Aorta (tissue), 5 donors: Measurements from ENCODE around the gene GABRA6. TPM values are rescaled to one million over a fixed set of nuclear protein-coding genes. Genes with fewer than 3 reads are reported as not detected.

Source experiments
- ATAC-seq: fragments of 200-7000 bp; cut with Tn5 transposase; one replicate; pipeline ENCODE4 v1.9.1; 2022; ENCODE audit warnings: moderate library complexity; ENCODE audit not compliant: low FRiP score
- DNase-seq, 2 donors: peaks; one replicate each; pipeline ENCODE4 v3.0.0-alpha.2; 2020
- H3K27ac ChIP-seq, 2 donors: one replicate each; pipeline ENCODE4 v1.5.1; 2013; ENCODE audit warnings: low read length in 2 of 2, mild to moderate bottlenecking in 2 of 2, moderate library complexity in 2 of 2, control low read depth in 1 of 2, inconsistent platforms in 1 of 2, low read depth in 1 of 2
- H3K27me3 ChIP-seq, 2 donors: one replicate each; pipeline ENCODE4 v1.6.1; 2013; ENCODE audit warnings: control low read depth in 1 of 2, low read length in 1 of 2, mild to moderate bottlenecking in 1 of 2, moderate library complexity in 1 of 2; ENCODE audit not compliant: insufficient read depth in 2 of 2, control insufficient read depth in 1 of 2
- H3K36me3 ChIP-seq, 2 donors: one replicate each; pipeline ENCODE4 v1.6.1; 2013; ENCODE audit warnings: control low read depth in 1 of 2, low read length in 1 of 2, mild to moderate bottlenecking in 1 of 2; ENCODE audit not compliant: insufficient read depth in 2 of 2, control insufficient read depth in 1 of 2
- H3K4me1 ChIP-seq, 2 donors: one replicate each; pipeline ENCODE4 v1.6.1; 2013; ENCODE audit warnings: low read length in 2 of 2, control low read depth in 1 of 2, mild to moderate bottlenecking in 1 of 2, moderate library complexity in 1 of 2; ENCODE audit not compliant: insufficient read depth in 2 of 2, control insufficient read depth in 1 of 2
- H3K4me3 ChIP-seq, 2 donors: one replicate each; pipeline ENCODE4 v1.5.1; 2013; ENCODE audit warnings: low read length in 2 of 2, control low read depth in 1 of 2, mild to moderate bottlenecking in 1 of 2
- H3K9me3 ChIP-seq: one replicate; pipeline ENCODE4 v1.6.1; 2013; ENCODE audit warnings: mild to moderate bottlenecking, low read length; ENCODE audit not compliant: control insufficient read depth
- WGBS, 2 donors: extraction: QIAGEN DNeasy Blood & Tissue Kit; methylation state at CpG; one replicate each; pipeline ENCODE4 v1.1.7; 2013; 5-methylcytosine and 5-hydroxymethylcytosine counted together
- intact Hi-C, 2 donors: fragments of 100-400 bp; cut with DNase I; formaldehyde crosslinking; loops; one replicate each; pipeline versions ENCODE4 v1.14.2 to v1.15.0; 2022
- polyA plus RNA-seq, 2 donors: library from polyadenylated mRNA; stranded (reverse); fragments of 200-250 nt; gene quantifications; one replicate each; pipeline ENCODE4 v1.2.3, GENCODE V29; 2013
- total RNA-seq, 2 donors: library from RNA; stranded (reverse); fragmentation: NEBNext Ultra II Directional; extraction: Animal tissue kit (Norgen Biotek cat#: 25700); gene quantifications; one replicate each; pipeline ENCODE4 v1.2.1, GENCODE V29; 2021
- donor health status: healthy with polysubstance abuse.
- donor health status: Bipolar disorder and iron deficiency.
- donor health status: DM: no; HTN: no; CAD: no.
- donor health status: DM: no; HTN: no; CAD: no.
- donor health status: DM: yes; HTN: yes; CAD: no.

GABRA6 gene
- total and polyA plus RNA-seq, 4 donors, result not detected

DNA sequence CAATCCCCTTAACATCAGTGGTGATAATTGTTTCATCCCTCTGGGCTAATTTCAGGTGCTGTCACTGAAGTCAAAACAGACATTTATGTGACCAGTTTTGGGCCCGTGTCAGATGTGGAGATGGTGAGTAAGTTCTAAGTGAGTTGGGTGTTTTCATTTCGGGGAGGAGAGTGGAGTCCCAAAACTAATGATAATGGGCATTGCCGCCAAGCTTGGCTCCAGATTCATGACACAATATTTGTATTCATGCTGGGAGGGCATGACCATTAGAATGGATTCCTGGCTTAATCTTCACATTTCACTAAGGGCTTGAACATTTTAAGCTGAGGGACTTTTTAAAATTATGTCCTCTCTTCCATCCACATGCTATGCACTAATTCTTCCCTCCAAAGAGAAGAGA is 1.4 kb downstream of the GABRA6 start:
- H3K27me3 ChIP-seq, result no peaks in the 10 kb centered on the region
- no peak overlapping the region for H3K4me3 ChIP-seq
- 78 to 79% methylated on average over 3 of the region's 3 CpGs for WGBS, 2 donors
- no peak overlapping the region for H3K27ac ChIP-seq
- H3K4me1 ChIP-seq, result no peaks in the 10 kb centered on the region
- H3K36me3 ChIP-seq, result no peaks in the 10 kb centered on the region
- H3K9me3 ChIP-seq, result no peaks in the 10 kb centered on the region
- intact Hi-C loops, result no loop called here
- DNase-seq, result no peak
- ATAC-seq, result no peak

DNA sequence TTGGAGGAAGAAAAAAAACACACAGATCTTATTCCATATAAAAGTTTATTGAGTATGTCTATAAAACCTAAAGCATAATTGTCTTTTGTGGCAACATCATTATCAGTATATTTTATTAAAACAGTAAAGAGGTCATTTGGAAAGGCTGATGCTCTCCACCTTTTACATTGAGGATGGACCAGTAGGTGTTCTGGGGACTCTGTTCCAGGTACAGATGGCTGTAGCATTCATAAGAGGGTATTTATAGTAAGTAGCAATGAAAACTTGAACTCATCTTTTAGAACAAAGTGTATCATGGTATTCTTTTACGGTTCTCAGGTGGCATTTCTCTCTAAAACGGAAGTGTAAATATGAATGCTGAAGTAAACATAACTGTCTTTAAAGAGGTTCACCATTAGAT is 1.8 kb downstream of the GABRA6 start:
- ATAC-seq (no peak), DNase-seq (no peak)
- intact Hi-C loops, result no loop called here
- WGBS, 2 donors, result 84% methylated on average over 2 of the region's 2 CpGs
- Histone ChIP-seq H3K4me1 (no peaks in the 10 kb centered on the region), H3K9me3 (no peaks in the 10 kb centered on the region), H3K36me3 (no peaks in the 10 kb centered on the region), H3K27ac (no peak overlapping the region), H3K4me3 (no peak overlapping the region), H3K27me3 (no peaks in the 10 kb centered on the region)

DNA sequence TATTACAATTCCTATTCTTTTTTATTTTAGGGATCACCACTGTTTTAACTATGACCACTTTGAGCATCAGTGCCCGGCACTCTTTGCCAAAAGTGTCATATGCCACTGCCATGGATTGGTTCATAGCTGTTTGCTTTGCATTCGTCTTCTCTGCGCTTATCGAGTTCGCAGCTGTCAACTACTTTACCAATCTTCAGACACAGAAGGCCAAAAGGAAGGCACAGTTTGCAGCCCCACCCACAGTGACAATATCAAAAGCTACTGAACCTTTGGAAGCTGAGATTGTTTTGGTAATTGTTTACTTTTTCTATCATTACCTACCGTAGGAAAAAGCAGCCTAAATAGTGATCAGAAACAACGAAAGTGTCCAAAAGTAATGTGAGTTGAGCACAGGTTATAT is 6.4 kb downstream of the GABRA6 start:
- H3K27ac ChIP-seq, result no peak overlapping the region

DNA sequence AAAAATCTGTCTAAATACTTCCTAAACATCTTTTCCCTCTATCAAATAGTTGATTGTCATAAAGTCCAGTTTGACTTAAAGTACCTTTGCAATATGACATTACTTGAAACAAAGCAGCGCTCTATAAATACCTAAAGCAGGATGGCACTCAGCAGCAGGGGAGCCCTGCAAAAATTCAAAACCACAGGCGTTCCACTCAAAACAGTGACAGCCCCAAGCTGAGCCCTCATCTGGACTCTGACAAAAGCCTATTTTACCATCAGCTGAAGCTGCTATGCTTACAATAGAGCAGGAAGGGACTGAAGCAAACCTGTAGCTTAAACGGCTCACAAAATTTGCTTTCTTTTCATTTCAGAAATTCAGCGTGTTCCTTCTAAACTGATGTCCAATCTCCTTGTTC is 11.5 kb downstream of the GABRA6 start:
- Histone ChIP-seq H3K4me3 (no peak overlapping the region), H3K4me1 (no peaks in the 10 kb centered on the region), H3K36me3 (no peaks in the 10 kb centered on the region), H3K9me3 (peaks cover 1% of the 10 kb centered on the region), H3K27me3 (no peaks in the 10 kb centered on the region), H3K27ac (no peak overlapping the region)
- no peak for ATAC-seq
- no peak for DNase-seq
- WGBS, 2 donors, result 65 to 71% methylated on average over 4 of the region's 4 CpGs
- intact Hi-C loops, result no loop called here

More for the DNA sequence above, 6.4 kb downstream of the GABRA6 start:
- Histone ChIP-seq H3K36me3 (no peaks in the 10 kb centered on the region), H3K27me3 (no peaks in the 10 kb centered on the region), H3K4me3 (no peak overlapping the region), H3K4me1 (no peaks in the 10 kb centered on the region), H3K9me3 (no peaks in the 10 kb centered on the region)
- intact Hi-C loops, result no loop called here
- ATAC-seq, result no peak
- WGBS, 2 donors, result 50 to 54% methylated on average over 7 of the region's 7 CpGs
- DNase-seq, result no peak

DNA sequence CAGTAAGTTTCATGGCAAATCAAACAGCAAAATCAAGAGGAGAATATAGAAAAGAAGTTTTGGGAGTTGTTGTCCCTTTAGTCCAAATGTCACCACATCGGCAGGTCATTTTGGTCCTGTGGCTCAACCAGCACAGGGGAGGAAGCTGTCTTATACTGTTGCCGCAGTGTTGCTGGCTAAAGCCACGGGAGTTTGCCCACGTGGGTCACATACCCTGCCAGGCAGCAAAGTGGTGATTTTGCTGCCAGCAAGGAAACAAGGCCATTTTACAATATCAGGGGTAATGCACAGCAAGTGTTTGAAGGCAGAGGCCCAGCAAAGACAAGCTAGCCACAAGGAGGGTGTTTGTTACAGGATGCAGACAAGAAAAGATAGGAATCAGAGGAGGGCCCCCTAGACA is 14.5 kb downstream of the GABRA6 start:
- DNase-seq, result peak in 1 of 2 donors; percentile 55
- intact Hi-C loops, result no loop called here
- no peaks in the 10 kb centered on the region for H3K4me1 ChIP-seq
- H3K27ac ChIP-seq, result no peak overlapping the region
- 58 to 70% methylated on average over 4 of the region's 4 CpGs for WGBS, 2 donors
- no peaks in the 10 kb centered on the region for H3K36me3 ChIP-seq
- ATAC-seq, result no peak
- H3K9me3 ChIP-seq, result peaks cover 1% of the 10 kb centered on the region
- H3K27me3 ChIP-seq, result no peaks in the 10 kb centered on the region
- no peak overlapping the region for H3K4me3 ChIP-seq

DNA sequence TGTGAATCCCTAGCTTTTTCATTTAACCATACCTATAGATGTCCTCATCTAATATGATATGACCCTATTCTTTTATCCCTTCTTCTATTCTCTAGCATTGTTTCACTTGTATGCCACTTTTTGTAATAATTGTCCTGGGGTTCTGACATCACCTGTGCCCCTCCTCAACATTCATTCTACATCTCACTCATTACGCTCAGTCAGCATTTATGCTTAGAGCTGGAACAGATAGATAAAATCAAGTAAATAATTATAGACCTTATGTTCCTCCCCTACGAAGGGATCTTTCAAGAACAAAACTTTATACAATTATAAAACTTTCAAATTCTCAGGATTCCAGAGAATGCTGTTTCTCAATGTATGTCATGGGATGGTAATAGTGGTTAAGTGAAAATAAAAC is 18.0 kb downstream of the GABRA6 start:
- ATAC-seq (no peak), DNase-seq (no peak)
- intact Hi-C loops, result no loop called here
- H3K27me3 ChIP-seq, result no peaks in the 10 kb centered on the region
- no peak overlapping the region for H3K4me3 ChIP-seq
- no peaks in the 10 kb centered on the region for H3K4me1 ChIP-seq
- H3K27ac ChIP-seq, result no peak overlapping the region
- no peaks in the 10 kb centered on the region for H3K9me3 ChIP-seq
- H3K36me3 ChIP-seq, result no peaks in the 10 kb centered on the region
- WGBS, 2 donors, result 70 to 76% methylated on average over 2 of the region's 2 CpGs

DNA sequence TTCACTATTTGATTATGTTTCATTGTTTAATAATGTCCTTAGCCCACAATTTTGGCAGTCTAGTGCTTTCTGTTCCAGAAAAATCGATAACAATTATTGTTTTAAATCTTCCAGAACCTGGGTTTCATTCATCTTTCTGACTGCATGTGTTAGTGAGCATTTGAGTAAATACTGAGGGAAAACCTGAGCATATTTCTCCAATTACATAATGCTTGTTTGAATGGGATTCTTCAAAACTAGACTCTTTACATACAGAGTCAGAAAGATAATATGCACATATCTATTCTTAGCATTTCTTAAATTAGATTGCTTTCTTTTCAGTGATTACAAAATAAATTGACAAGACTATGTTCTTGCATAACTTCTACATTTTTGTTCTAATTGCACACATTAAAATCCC is 21.9 kb downstream of the GABRA6 start:
- H3K27me3 ChIP-seq, result no peaks in the 10 kb centered on the region
- no peaks in the 10 kb centered on the region for H3K9me3 ChIP-seq
- intact Hi-C loops, result no loop called here
- no peaks in the 10 kb centered on the region for H3K4me1 ChIP-seq
- H3K4me3 ChIP-seq, result no peak overlapping the region
- no peaks in the 10 kb centered on the region for H3K36me3 ChIP-seq
- WGBS, 2 donors, result 36 to 43% methylated on average over 1 of the region's 1 CpG
- DNase-seq (no peak), ATAC-seq (no peak)
- H3K27ac ChIP-seq, result no peak overlapping the region

DNA sequence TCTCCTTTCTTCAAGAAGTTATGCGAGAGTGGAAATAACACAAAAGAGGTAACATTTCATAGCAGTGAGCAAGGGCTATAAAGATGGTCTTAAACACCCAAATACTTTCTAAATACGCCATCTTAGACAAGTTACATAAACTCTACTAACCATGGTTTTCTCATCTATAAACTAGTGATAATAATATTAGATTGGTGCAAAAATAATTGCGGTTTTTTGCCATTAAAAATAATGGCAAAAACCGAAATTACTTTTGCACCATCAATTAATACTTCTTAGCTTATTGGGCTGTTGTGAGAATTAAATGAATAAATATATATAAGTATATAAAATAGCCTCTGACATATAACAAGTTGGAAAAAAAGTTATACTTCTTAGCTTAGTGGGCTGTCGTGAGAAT is 23.7 kb downstream of the GABRA6 start:
- no peak overlapping the region for H3K27ac ChIP-seq
- ATAC-seq, result no peak
- H3K4me3 ChIP-seq, result no peak overlapping the region
- DNase-seq, result no peak
- intact Hi-C loops, result no loop called here
- WGBS, 2 donors, result 74 to 81% methylated on average over 5 of the region's 5 CpGs
- no peaks in the 10 kb centered on the region for H3K9me3 ChIP-seq
- no peaks in the 10 kb centered on the region for H3K4me1 ChIP-seq
- H3K36me3 ChIP-seq, result no peaks in the 10 kb centered on the region
- no peaks in the 10 kb centered on the region for H3K27me3 ChIP-seq

DNA sequence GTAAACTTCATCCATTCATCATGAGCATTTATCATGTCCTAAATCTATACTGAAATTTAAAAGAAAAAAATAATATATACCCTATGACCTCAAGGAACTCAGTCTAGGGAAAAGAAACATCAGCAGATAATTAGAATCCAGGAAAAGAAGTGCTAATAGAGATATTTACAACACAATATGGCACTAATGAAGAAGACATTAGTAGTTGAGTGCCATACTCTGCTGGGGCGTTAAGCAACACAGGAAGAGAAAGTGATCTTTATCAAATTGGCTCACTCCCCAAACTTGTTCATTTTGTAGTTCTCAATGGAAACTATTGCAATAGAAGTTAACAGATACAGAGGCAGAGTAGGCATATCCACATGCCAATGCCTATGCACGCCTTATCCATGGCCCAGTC is 27.5 kb downstream of the GABRA6 start:
- H3K4me1 ChIP-seq, result no peaks in the 10 kb centered on the region
- no peaks in the 10 kb centered on the region for H3K9me3 ChIP-seq
- intact Hi-C loops, result no loop called here
- H3K4me3 ChIP-seq, result no peak overlapping the region
- DNase-seq (no peak), ATAC-seq (no peak)
- no peaks in the 10 kb centered on the region for H3K36me3 ChIP-seq
- WGBS, 2 donors, result 49 to 64% methylated on average over 2 of the region's 2 CpGs
- H3K27ac ChIP-seq, result no peak overlapping the region
- no peaks in the 10 kb centered on the region for H3K27me3 ChIP-seq
